HepG2 (cell line): ENCODE data around the gene TOM1L1. TPM values are rescaled to one million over a fixed set of nuclear protein-coding genes. Genes with fewer than 3 reads are reported as not detected.

Source experiments
- GABPA ChIP-seq, 2 experiments: IDR thresholded peaks; 2 replicates each; pipeline ENCODE4 v1.6.1; 2011 to 2016; ENCODE audit warnings: low read depth in 2 of 2, low read length in 1 of 2, missing biosample characterization in 1 of 2, missing genetic modification characterization in 1 of 2
- HDAC2 ChIP-seq: sonication (generic); formaldehyde crosslinking; IDR thresholded peaks from 2 replicates; pipeline ENCODE4 v1.4.0; 2020; ENCODE audit warnings: missing genetic modification reagents
- PAF1 ChIP-seq: IDR thresholded peaks from 2 replicates; pipeline ENCODE4 v1.6.1; 2016; ENCODE audit warnings: missing genetic modification reagents, missing compliant biosample characterization
- SAP130 ChIP-seq: IDR thresholded peaks from 2 replicates; pipeline ENCODE4 v1.6.1; 2016; ENCODE audit warnings: low read depth
- XBP1 ChIP-seq: sonication (generic); formaldehyde crosslinking; IDR thresholded peaks from 2 replicates; pipeline ENCODE4 v1.5.0; 2020; ENCODE audit warnings: missing genetic modification reagents
- ZNF331 ChIP-seq: sonication (generic); formaldehyde crosslinking; IDR thresholded peaks from 2 replicates; pipeline ENCODE4 v1.4.0; 2020; ENCODE audit warnings: missing genetic modification reagents
- ZUFSP ChIP-seq: sonication (generic); formaldehyde crosslinking; IDR thresholded peaks from 2 replicates; pipeline ENCODE4 v1.9.0; 2021; ENCODE audit warnings: missing genetic modification reagents, mild to moderate bottlenecking, borderline replicate concordance
- polyA plus RNA-seq, 8 experiments: library from polyadenylated mRNA; depleted of rRNA in 3 of 8; stranded (reverse) in 7 of 8; unstranded in 1 of 8; fragments of >200 nt; fragmentation: Illumina TruSeq in 4 of 8; extraction: Trizol in 4 of 8; gene quantifications; 2 replicates each; pipeline versions ENCODE4 v1.2.1 to v1.2.3, GENCODE V29; 2011 to 2016; ENCODE audit warnings: low read depth in 4 of 8, missing spikeins in 1 of 8, mixed read lengths in 1 of 8; ENCODE audit not compliant: insufficient read depth in 1 of 8
- total RNA-seq, 5 experiments: library from RNA; depleted of rRNA; stranded (reverse); fragments of >200 nt; fragmentation: Illumina TruSeq; extraction: Trizol; gene quantifications; 2 replicates each; pipeline ENCODE4 v1.2.3, GENCODE V29; 2016; ENCODE audit warnings: low read depth in 1 of 5
- TF ChIP-seq, protein P1 (sequence below): sonication (generic); formaldehyde crosslinking; IDR thresholded peaks from 2 replicates; pipeline ENCODE4 v1.4.0; 2020; ENCODE audit warnings: missing genetic modification reagents, borderline replicate concordance

TOM1L1 gene
- total and polyA plus RNA-seq, 2 of the 13 experiments (the other 11 are each of a cell fraction or from before 2014, with no cell fraction given): 45.3 to 51.3 TPM

GRCh38 chr17:54947396-54947795 lies 46.7 kb downstream of the TOM1L1 start (continued):
- TF ChIP-seq XBP1 (no peak), ZNF331 (CRISPR knock-in tag) (peak; percentile 67; the same call in 1 of the 2 replicates), PAF1 (CRISPR knock-in tag) (no peak), ZUFSP (CRISPR knock-in tag) (no peak), SAP130 (CRISPR knock-in tag) (peak; percentile 80), HDAC2 (CRISPR knock-in tag) (no peak), GABPA (IDR thresholded peaks at IDR 0.05; ENCODE audit: low read depth, low read length) (no peak), GABPA (CRISPR knock-in tag; IDR thresholded peaks at IDR 0.05; ENCODE audit: low read depth) (peak; percentile 20; the same call in 1 of the 2 replicates)
- TF ChIP-seq, protein P1, sequence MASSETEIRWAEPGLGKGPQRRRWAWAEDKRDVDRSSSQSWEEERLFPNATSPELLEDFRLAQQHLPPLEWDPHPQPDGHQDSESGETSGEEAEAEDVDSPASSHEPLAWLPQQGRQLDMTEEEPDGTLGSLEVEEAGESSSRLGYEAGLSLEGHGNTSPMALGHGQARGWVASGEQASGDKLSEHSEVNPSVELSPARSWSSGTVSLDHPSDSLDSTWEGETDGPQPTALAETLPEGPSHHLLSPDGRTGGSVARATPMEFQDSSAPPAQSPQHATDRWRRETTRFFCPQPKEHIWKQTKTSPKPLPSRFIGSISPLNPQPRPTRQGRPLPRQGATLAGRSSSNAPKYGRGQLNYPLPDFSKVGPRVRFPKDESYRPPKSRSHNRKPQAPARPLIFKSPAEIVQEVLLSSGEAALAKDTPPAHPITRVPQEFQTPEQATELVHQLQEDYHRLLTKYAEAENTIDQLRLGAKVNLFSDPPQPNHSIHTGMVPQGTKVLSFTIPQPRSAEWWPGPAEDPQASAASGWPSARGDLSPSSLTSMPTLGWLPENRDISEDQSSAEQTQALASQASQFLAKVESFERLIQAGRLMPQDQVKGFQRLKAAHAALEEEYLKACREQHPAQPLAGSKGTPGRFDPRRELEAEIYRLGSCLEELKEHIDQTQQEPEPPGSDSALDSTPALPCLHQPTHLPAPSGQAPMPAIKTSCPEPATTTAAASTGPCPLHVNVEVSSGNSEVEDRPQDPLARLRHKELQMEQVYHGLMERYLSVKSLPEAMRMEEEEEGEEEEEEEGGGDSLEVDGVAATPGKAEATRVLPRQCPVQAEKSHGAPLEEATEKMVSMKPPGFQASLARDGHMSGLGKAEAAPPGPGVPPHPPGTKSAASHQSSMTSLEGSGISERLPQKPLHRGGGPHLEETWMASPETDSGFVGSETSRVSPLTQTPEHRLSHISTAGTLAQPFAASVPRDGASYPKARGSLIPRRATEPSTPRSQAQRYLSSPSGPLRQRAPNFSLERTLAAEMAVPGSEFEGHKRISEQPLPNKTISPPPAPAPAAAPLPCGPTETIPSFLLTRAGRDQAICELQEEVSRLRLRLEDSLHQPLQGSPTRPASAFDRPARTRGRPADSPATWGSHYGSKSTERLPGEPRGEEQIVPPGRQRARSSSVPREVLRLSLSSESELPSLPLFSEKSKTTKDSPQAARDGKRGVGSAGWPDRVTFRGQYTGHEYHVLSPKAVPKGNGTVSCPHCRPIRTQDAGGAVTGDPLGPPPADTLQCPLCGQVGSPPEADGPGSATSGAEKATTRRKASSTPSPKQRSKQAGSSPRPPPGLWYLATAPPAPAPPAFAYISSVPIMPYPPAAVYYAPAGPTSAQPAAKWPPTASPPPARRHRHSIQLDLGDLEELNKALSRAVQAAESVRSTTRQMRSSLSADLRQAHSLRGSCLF (CRISPR knock-in tag): no peak
